ENCODE data around the gene PGRMC1. TPM values are rescaled to one million over a fixed set of nuclear protein-coding genes. Genes with fewer than 3 reads are reported as not detected.

Gene PGRMC1
- total and polyA plus RNA-seq, 3 experiments from 2014 or later, result 19.9 to 50.6 (median 47.4) TPM

GRCh38 chrX:119292445-119292844, 56.4 kb downstream of the PGRMC1 start:
- no peak overlapping the region for H3K4me3 ChIP-seq (ENCODE audit: low read length)
- no peaks in the 10 kb centered on the region for H3K36me3 Mint-ChIP-seq
- no peaks in the 10 kb centered on the region for H3K36me3 ChIP-seq (ENCODE audit: insufficient read depth, low read length)
- H3K9me3 ChIP-seq (ENCODE audit: low read length), result no peaks in the 10 kb centered on the region
- no peaks in the 10 kb centered on the region for H3K4me1 ChIP-seq (ENCODE audit: insufficient read depth, low read length)
- no peaks in the 10 kb centered on the region for H3K4me1 Mint-ChIP-seq
- H3K9me3 Mint-ChIP-seq, result no peaks in the 10 kb centered on the region
- H3K27me3 ChIP-seq (ENCODE audit: insufficient read depth, low read length, poor library complexity, severe bottlenecking), result no peaks in the 10 kb centered on the region
- no peak for DNase-seq
- H3K27ac ChIP-seq (ENCODE audit: low read depth, low read length), result no peak overlapping the region
- no peak overlapping the region for H3K27ac Mint-ChIP-seq
- H3K4me3 Mint-ChIP-seq, result no peak overlapping the region
- CTCF ChIA-PET, result no interaction called here
- peaks cover under 1 to 4% of the 10 kb centered on the region in 2 donors for H3K27me3 Mint-ChIP-seq
- POLR2A ChIA-PET, result no interaction called here

Other genes starting within 250 kb of the PGRMC1 start
- gene CT47C1, start 163.3 kb upstream of the PGRMC1 start, total RNA-seq, result not detected
- not detected for gene CT47C1, start 163.3 kb upstream of the PGRMC1 start, polyA plus RNA-seq
- gene KIAA1210, start 108.5 kb upstream of the PGRMC1 start, total RNA-seq, result not detected
- gene KIAA1210, start 108.5 kb upstream of the PGRMC1 start, polyA plus RNA-seq, result not detected
- 10 to 100 TPM; 10.6 to 11.8 TPM for gene SLC25A43, start 163.1 kb downstream of the PGRMC1 start, total RNA-seq
- 7.6 TPM for gene SLC25A43, start 163.1 kb downstream of the PGRMC1 start, polyA plus RNA-seq
- gene SLC25A5, start 232.2 kb downstream of the PGRMC1 start, total RNA-seq, result 100 to 1,000 TPM; 644 to 674 TPM
- gene SLC25A5, start 232.2 kb downstream of the PGRMC1 start, polyA plus RNA-seq, result 221 TPM

Measured in CD8-positive, alpha-beta memory T cell (primary cell).